SIG-M5 (cell line): ENCODE measurements around the gene SYNGAP1.

Experiments
- DNase-seq: peaks from one replicate; lab custom pipeline; 2025; lab: John Stamatoyannopoulos, UW

The SYNGAP1 gene

DNA sequence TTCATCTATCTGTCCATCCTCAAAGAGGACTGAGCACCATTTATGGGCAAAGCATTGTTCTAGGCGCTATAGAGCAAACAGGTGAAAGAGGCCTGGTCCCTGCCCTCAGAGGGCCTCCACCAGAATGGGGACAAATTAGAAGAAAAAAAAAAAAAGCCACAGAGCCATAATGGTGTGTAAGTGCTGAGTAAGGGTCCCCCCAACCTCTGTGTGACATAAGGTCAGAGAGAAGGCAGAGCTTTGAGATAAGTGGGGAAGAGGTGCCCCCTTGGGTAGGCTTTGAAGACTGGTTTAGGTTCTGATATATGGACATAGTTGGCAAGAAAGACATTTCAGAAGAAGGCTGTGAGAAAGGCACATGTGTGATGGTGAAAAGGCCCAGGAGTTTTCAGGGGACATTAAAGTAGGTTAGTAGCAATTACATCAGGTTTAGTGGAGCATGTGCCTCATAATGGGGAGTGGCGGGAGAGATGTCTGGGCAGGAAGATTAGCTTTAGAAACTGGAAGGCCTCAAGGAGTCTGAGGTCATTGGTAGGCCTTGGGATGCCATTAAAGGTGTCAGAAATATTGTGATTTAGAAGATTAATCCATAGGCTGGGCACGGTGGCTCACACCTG is 19.2 kb downstream of the SYNGAP1 start:
- DNase-seq, result no peak

DNA sequence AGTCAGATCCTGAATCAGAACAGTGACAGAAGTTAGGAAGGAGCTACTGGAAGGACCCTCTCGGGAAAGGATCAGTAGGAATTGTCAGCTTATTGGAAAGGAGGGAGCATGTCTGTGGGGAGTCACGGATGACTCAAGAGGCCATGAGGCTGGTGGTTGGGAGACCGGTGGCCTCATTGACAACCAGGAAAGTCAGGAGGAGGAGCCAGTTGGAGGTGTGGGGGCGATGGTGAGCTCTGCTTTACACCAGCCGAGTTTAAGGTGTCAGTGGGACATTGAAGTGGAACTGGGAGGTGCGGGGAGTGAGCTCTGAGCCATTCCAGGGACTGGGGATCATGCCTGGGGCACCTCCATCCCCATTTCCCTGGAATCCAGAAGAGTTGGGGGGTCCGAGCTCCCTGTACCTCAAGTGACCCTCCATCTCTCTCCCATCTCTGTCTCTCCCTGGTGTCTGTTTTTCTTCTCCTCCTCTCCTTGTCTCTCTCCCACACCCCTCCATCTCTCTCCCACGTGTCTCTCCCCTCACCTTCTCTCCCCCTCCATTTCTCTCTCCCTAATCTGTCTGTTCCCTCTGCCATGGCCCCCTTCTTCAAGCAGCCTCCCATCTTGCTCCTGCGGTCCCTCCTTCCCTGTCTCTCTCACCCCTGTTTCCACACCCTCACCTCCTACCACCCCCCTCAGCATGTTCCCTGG is 20.2 kb downstream of the SYNGAP1 start:
- no peak for DNase-seq

DNA sequence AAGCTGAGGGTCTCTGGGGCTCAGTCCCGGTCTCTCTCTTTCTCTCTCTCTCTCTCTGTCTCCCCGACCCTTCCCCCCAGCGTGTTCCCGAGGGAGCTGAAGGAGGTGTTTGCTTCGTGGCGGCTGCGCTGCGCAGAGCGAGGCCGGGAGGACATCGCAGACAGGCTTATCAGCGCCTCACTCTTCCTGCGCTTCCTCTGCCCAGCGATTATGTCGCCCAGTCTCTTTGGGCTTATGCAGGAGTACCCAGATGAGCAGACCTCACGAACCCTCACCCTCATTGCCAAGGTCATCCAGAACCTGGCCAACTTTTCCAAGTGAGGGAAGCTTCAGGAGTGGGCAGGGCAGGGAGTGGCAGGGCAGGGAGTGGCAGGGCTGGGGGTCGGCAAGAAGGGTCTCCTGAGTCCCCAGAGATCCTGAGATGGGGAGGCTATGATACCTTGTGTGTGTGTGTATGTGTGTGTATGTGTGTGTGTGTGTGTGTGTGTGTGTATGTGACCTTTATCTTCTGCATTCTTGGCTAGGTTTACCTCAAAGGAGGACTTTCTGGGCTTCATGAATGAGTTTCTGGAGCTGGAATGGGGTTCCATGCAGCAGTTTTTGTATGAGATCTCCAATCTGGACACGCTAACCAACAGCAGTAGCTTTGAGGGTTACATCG is 20.9 kb downstream of the SYNGAP1 start:
- no peak for DNase-seq

DNA sequence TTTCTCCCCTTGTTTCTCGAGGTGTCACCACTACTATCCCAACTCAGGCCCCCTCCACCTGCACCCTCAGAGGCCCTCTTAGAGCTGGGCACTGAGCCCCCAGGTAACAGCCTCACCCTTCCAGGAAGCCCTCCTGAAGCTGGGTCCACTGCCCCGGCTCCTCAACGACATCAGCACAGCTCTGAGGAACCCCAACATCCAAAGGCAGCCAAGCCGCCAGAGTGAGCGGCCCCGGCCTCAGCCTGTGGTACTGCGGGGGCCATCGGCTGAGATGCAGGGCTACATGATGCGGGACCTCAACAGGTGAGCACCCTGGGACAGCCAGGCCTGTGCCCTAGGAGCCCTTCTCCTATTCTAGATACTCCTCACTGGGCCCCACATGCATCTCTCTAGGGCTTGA is 21.6 kb downstream of the SYNGAP1 start:
- DNase-seq, result no peak

DNA sequence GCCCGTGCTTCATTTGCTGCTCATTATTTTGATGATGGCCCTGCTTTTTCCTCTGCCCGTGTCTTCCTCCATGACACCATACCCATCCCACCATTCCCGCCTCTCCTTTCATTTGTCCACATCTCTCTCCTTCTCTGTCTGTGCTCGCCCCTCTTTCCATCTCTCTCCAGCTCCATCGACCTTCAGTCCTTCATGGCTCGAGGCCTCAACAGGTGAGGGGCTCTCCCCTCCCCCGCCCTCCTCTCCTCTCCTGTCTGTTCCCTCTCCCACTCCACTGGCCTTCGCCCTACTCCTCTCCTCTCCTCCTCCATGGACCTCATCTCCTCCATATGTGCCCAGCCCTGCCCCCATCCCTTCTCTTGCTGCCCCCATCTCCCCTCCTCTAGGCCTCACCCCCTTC is 22.4 kb downstream of the SYNGAP1 start:
- DNase-seq, result no peak

DNA sequence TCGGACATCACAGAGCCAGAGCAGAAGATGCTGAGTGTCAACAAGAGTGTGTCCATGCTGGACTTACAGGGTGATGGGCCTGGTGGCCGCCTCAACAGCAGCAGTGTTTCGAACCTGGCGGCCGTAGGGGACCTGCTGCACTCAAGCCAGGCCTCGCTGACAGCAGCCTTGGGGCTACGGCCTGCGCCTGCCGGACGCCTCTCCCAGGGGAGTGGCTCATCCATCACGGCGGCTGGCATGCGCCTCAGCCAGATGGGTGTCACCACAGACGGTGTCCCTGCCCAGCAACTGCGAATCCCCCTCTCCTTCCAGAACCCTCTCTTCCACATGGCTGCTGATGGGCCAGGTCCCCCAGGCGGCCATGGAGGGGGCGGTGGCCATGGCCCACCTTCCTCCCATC is 23.2 kb downstream of the SYNGAP1 start:
- no peak for DNase-seq

DNA sequence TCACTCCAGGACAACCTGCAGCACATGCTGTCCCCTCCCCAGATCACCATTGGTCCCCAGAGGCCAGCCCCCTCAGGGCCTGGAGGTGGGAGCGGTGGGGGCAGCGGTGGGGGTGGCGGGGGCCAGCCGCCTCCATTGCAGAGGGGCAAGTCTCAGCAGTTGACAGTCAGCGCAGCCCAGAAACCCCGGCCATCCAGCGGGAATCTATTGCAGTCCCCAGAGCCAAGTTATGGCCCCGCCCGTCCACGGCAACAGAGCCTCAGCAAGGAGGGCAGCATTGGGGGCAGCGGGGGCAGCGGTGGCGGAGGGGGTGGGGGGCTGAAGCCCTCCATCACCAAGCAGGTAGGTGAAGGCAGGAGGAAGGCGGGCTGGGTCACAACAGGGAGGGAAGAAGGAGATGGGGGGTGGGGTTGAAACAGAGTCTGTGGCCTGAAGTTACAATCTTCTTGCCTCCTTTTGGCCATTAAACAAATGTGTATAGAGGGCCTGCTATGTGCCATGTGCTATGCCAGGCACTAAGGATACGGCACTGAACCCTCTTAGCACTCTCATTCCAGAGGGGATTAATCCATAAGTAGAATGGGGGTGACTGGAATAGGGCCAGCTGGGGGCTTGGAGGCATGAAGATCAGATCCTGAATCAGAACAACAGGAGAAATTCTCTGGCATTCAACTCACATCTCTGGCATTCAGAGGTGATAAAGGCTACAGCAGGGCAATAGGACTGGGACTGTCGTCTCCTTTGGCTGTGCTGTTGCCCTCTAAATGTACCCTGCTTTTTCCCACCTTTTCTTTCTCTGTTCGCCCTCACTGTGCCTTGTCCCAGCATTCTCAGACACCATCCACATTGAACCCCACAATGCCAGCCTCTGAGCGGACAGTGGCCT is 24.0 kb downstream of the SYNGAP1 start:
- no peak for DNase-seq

DNA sequence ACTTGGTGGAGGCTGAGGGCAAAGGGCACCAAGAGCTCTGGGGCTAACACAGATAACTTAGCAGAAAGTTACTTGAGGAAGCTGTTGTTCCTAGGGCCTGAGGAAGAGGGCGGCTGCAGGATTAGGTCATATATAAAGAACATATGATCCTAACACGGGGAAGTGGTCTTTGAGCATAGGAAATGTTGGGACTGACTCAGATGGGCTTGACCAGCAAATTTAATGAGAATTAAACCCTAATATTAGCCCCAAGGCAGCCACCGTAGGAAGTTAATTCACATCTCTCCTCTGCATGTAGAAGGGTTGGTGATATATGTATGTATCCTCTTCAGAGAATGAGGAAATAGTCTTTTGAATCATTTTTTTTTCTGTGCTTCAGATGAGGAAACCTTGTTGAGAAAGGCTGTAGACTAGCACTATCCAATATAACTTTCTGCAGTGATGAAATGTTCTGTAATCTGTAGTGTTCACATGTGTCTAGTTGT is 25.3 kb downstream of the SYNGAP1 start:
- DNase-seq, result peak; percentile 72

DNA sequence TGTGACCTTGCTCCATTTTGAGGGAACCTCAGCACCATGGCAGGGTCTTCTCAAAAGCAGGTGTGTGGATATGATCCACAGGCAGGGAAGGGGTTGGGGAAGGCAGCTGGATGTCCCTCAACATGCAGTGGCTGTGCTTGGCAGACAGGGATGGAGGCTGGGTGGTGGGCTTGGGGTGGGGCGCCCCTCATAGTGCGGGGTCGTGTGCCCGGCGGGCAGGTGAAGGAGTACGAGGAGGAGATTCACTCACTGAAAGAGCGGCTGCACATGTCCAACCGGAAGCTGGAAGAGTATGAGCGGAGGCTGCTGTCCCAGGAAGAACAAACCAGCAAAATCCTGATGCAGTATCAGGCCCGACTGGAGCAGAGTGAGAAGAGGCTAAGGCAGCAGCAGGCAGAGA is 26.5 kb downstream of the SYNGAP1 start:
- DNase-seq, result no peak

DNA sequence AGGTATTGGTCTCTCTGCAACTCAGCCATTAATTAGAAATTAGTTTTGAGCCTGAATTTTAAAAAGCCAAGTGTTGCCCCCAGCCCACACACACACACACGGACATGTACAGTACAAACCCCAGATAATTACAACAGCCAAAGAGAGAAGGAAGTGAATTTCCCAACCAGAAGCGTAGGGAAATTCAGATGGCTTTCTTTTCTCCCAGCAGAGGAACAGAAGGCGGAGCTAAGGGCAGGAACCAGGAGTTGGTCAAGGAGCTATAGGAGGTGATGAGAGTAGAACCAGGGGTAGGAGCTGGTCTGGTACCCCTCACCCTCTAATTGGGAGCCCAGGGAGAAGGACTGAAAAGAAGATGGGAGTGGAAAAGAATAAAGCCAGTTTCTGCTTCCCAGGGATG is 30.6 kb downstream of the SYNGAP1 start:
- DNase-seq, result no peak

DNA sequence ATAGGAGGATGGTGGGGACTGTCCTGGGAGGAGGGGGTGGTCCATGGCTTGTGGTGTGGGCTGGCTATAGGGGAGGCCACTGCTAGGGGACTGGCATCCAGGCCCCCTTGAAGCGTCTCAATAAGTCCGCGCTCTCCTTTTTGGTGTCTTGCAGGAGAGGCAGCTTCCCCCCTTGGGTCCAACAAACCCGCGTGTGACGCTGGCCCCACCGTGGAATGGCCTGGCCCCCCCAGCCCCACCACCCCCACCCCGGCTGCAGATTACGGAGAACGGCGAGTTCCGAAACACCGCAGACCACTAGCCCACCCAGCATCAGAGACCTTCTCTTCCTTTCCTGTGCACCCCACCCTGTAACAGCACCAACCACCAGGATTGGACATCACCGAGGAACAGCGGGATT is 31.7 kb downstream of the SYNGAP1 start:
- no peak for DNase-seq

DNA sequence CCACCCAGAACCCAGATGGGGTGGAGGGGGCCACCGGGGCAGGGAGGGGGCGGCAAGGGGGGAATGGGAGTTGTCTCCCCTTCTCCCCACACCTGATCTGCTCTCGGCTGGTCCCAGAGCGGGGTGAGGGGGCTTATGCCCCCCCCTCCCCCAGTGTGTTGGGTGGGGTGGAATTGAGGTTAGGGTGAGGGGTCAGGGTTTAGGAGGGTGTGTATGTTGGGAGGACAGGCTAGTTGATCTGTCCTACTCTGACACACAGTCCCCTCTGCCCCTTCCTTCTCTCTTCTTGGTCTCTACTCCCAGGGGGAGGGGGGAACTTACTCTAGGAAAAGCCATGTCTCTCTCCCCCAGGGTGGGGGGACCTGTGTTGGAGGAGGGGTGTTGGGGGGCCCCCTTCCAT is 32.6 kb downstream of the SYNGAP1 start:
- DNase-seq, result no peak

DNA sequence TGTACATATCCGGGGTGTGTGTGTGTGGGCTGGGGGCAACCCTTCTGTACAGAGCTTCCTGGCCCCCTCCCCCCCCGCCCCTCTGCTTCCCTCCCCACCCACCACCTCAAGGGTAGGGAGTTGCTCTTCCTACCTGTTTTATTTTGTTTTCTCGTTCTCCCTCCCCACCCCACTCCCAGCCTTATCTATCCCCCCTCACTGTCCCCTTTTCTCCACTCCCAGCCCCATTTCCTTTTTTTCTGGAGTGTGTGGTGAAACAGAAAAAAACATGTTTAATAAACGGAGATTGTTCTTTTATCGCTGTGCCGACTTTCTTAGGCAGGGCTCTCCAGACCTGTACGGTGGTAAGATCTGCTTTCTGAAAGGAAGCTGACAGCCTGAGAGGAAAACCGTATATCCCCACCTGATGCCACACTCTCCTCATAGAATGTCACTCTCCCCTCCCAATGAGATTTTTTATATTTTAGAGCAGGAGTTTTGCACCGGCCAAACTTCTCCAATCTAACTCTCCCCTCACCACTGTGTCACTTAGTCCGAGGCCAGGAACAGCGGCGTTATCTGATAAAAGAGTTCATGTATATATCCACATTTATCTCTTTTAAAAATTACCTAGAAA is 33.6 kb downstream of the SYNGAP1 start:
- DNase-seq, result no peak

DNA sequence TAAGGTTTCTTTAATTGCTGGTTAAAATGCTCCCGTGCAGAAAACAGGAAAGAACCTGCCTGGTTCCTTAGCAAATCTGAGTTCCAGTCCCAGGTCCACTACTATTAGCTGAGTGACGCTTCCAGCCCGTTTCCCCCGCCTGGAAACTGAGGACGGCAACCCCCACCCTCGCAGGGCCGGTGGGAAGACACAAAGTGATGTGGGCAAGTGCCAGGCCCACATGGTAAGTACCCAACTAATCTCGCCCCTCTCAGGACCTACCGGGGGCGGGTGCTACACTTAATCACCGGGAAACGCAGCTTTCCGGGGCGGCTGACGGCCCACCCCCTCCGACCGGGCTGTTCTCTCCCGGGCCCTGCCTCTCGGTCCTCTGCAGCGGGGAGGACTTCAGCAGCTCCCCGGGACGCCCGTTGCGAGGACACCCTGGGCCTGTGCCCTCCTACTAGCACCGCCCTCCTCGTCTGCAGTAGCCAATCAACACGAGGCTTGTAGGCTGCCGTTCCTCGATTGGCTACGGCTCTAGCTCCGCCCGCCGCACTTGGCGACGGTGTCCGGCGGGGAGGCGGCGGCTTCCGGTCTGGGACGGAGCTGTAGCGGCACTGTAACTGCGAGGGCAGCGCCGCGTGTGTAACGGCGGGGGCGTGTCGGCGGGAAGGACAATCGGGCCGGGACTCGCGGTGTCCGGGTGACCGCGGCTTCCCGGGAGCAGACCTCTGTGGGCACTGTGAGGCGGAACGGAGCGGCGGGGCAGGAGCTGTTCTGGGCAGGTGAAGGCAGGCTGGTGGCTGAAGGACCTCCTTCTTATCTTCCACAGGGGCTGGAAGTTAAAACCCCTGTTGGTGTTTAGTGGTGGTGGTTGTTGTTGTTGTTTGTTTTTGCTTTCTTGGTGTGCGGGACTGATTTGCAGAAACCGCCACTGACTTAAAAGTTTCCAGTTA is 34.4 kb downstream of the SYNGAP1 start, which contains the start of gene ZBTB9:
ZBTB9 (plus strand) TSS at position 568 of the 938 bp plus-strand sequence. CDS start 525 bp downstream, outside the sequence.
- DNase-seq, result peak; percentile 66

DNA sequence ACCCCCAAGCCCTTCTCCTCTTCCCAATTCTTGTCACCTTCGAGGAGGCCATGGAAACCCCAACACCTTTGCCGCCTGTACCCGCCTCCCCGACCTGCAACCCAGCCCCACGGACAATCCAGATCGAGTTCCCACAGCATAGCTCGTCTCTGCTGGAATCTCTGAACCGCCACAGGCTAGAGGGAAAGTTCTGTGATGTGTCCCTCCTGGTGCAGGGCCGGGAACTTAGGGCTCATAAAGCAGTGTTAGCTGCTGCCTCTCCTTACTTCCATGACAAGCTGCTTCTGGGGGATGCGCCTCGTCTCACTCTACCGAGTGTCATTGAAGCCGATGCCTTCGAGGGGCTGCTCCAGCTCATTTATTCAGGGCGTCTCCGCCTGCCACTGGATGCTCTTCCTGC is 35.2 kb downstream of the SYNGAP1 start:
- DNase-seq, result no peak

DNA sequence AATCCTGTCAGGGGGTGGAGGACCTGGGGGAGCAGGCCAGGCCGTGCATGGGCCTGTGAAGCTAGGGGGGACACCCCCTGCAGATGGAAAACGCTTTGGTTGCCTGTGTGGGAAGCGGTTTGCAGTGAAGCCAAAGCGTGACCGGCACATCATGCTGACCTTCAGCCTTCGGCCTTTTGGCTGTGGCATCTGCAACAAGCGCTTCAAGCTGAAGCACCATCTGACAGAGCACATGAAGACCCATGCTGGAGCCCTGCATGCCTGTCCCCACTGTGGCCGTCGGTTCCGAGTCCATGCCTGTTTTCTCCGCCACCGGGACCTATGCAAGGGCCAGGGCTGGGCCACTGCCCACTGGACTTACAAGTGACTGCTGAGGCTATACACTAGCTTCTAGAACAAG is 36.3 kb downstream of the SYNGAP1 start:
- DNase-seq, result no peak

DNA sequence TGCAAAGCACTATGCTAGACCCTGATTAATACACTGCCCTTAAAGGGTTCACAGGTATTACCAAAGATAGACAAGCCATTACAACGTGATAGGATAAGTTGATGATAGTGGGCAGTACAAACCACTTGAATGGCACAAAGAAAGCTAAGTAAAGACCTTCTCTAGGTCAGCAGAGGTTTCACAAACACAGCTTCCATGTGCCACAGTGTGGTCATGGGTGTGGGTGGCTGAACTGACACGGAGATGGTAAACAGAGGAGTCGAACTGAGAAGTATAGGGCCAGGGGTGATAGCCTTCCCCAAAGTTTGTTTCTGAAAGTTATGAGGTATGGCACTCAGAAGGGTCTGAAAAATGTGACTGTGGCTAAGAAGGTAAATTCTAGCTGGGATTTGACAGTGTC is 38.8 kb downstream of the SYNGAP1 start:
- DNase-seq, result no peak

DNA sequence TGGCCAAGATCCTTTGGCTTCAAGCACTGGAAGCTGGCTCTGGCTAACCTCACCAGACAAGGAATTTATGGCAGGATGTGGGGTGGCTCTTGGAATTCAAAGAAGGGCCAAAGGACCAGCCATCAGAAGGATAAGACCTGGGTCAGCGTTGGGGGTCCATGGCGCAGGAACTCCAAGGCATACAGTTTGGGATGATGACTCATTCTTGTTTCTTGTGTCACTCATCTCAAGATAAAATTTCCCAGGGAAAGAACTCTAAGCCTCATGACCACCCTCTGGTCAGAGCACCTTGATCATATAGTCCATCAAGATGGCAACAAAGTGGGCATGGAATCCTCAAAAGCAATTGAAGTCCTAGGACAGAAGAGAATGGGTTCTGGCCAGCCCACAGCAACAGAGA is 39.4 kb downstream of the SYNGAP1 start:
- DNase-seq, result no peak

DNA sequence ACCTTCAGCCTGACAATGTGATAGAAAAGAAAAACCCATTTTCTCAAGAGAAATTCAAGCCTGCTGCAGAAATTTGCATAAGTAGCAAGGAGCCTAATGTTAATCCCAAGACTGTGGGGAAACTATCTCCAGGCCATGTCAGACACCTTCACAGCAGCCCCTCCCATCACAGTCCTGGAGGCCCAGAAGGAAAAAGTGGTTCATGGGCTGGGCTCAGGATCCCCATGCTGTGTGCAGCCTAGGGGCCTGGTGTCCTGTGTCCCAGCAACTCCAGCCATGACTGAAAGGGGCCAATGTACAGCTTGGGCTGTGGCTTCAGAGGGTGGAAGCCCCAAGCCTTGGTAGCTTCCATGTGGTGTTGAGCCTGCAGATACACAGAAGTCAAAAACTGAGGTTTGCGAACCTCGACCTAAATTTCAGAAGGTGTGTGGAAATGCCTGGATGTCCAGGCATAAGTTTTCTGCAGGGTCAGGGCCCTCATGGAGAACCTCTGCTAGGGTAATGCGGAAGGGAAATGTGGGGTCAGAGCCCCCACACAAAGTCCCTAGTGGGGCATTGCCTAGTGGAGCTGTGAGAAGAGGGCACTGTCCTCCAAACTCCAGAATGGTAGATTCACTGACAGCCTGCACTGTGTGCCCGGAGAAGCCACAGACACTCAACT is 46.3 kb downstream of the SYNGAP1 start:
- DNase-seq, result no peak

DNA sequence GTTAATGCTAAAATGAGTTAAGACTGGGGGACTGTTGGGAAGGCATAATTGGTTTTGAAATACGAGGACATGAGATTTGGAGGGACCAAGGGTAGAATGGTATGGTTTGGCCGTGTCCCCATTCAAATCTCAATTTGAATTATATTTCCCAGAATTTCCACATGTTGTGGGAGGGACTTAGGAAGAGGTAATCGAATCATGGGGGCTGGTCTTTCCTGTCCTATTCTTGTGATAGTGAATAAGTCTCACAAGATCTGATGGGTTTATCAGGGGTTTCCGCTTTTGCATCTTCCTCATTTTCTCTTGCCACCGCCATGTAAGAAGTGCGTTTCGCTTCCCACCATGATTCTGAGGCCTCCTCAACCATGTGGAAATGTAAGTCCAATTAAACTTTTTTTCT is 47.2 kb downstream of the SYNGAP1 start:
- no peak for DNase-seq
